Measurements from ENCODE around the gene PDXP. TPM values are rescaled to one million over a fixed set of nuclear protein-coding genes. Genes with fewer than 3 reads are reported as not detected.

The PDXP gene
- total and polyA plus RNA-seq, 10 donors: 9.3 to 26.6 (median 12.6) TPM

DNA sequence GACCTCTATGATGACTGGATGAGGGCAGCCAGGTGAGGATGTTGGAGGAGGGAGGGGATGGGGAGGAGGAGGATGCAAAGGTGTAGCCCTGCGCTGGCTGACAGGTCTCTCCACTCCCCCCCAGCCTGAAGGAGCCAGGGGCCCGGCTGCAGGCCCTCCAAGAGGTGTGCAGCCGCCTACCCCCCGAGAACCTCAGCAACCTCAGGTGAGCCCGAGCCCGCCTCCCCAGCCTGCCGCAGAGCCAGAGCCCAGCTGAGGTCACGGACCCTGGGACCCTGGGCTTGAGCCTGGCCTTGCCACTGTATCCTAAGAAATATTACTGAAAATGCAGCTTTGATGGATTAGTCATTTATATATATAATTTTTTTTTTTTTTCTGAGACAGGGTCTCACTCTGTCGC, 11.2 kb upstream of the PDXP start:
- DNase-seq: no peak
- H3K4me1 ChIP-seq: peaks cover 12 to 27% (median 15%) of the 10 kb centered on the region in 6 donors
- TF ChIP-seq POLR2A (IDR thresholded peaks at IDR 0.05): no peak
- TF ChIP-seq, protein P1, sequence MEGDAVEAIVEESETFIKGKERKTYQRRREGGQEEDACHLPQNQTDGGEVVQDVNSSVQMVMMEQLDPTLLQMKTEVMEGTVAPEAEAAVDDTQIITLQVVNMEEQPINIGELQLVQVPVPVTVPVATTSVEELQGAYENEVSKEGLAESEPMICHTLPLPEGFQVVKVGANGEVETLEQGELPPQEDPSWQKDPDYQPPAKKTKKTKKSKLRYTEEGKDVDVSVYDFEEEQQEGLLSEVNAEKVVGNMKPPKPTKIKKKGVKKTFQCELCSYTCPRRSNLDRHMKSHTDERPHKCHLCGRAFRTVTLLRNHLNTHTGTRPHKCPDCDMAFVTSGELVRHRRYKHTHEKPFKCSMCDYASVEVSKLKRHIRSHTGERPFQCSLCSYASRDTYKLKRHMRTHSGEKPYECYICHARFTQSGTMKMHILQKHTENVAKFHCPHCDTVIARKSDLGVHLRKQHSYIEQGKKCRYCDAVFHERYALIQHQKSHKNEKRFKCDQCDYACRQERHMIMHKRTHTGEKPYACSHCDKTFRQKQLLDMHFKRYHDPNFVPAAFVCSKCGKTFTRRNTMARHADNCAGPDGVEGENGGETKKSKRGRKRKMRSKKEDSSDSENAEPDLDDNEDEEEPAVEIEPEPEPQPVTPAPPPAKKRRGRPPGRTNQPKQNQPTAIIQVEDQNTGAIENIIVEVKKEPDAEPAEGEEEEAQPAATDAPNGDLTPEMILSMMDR (IDR thresholded peaks at IDR 0.05 in 8 of 11, conservative IDR thresholded peaks at IDR 0.05 in 3 of 11): no peak
- no peak for TF ChIP-seq POLR2AphosphoS5 (IDR thresholded peaks at IDR 0.05)
- intact Hi-C loops (cut with DNase I; ENCODE audit: low total_unique reads): no loop called here
- H3K4me3 ChIP-seq: no peak overlapping the region
- no peaks in the 10 kb centered on the region for H3K27me3 ChIP-seq (replicated peaks in 1 of 7)
- H3K27ac ChIP-seq: no peak overlapping the region
- 90 to 98% (median 97%) methylated on average over 8 to 9 of the region's 9 CpGs for WGBS, 5 donors
- H3K36me3 ChIP-seq: peaks cover 0 to 100% (median 94%) of the 10 kb centered on the region in 6 donors
- H3K9me3 ChIP-seq: no peaks in the 10 kb centered on the region

DNA sequence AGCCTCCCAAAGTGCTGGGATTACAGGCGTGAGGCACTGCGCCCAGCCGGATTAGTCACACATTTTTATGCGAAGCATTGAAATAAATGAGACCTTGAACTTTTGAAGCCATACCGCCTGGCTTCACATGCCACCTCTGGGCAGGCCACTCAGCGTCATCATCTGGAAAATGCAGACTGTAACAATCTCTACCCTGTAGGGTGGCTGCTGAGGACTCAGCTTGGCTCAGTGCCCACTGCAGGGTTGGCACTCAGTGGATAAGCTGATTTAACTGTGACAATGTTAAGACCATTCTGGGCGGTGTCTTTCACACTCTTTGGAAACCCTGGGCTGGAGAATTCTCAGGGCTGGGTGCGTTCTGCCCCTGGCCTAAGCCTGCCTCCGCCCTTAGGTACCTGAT, 10.6 kb upstream of the PDXP start:
- WGBS, 5 donors: 76 to 87% (median 86%) methylated on average over 8 to 9 of the region's 9 CpGs
- H3K4me1 ChIP-seq: peaks cover 8 to 21% (median 9%) of the 10 kb centered on the region in 6 donors
- TF ChIP-seq POLR2A (IDR thresholded peaks at IDR 0.05) (no peak), POLR2AphosphoS5 (IDR thresholded peaks at IDR 0.05) (no peak)
- TF ChIP-seq, protein P1 (IDR thresholded peaks at IDR 0.05 in 8 of 11, conservative IDR thresholded peaks at IDR 0.05 in 3 of 11): no peak
- no peak for DNase-seq
- H3K27ac ChIP-seq: no peak overlapping the region
- H3K27me3 ChIP-seq (replicated peaks in 1 of 7): no peaks in the 10 kb centered on the region
- peaks cover 0 to 100% (median 94%) of the 10 kb centered on the region in 6 donors for H3K36me3 ChIP-seq
- intact Hi-C loops (cut with DNase I; ENCODE audit: low total_unique reads): no loop called here
- H3K9me3 ChIP-seq: no peaks in the 10 kb centered on the region
- no peak overlapping the region for H3K4me3 ChIP-seq

DNA sequence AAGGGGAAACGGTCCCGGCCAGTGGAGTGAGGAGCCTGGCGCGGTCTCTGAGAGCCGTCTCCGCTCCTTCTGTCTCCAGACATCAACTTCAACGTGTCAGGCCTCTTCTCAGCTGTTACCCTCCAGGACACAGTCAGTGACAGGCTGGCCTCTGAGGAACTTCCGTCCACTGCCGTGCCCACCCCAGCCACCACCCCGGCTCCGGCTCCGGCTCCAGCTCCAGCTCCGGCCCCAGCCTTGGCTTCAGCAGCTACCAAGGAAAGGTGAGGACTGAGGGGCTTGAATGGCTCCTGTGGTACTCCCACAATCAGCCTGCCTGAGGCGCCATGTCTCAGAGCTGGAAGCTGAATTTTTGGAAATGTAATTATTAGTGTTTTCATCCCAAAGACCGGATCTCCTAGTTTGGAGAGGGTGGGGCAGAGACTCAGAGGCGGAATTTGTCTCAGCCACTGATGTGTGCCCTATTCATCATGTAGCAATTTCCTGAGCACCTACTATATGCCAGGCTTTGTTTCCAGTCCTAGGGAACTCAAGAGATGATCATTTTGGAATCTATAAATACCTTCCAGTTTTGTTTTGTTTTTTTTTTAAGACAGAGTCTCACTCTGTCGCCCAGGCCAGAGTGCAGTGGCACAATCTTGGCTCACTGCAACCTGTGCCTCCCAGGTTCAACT, 7.9 kb upstream of the PDXP start:
- 94 to 98% (median 95%) methylated on average over 16 to 17 of the region's 17 CpGs for WGBS, 5 donors
- no peak for DNase-seq
- Histone ChIP-seq H3K4me3 (no peak overlapping the region), H3K4me1 (no peaks in the 10 kb centered on the region), H3K36me3 (peaks cover 0 to 100% (median 91%) of the 10 kb centered on the region in 6 donors), H3K9me3 (no peaks in the 10 kb centered on the region), H3K27ac (no peak overlapping the region), H3K27me3 (replicated peaks in 1 of 7) (no peaks in the 10 kb centered on the region)
- TF ChIP-seq POLR2AphosphoS5 (IDR thresholded peaks at IDR 0.05) (peak in 1 of 3 donors; percentile 24), POLR2A (IDR thresholded peaks at IDR 0.05) (no peak)
- TF ChIP-seq, protein P1 (IDR thresholded peaks at IDR 0.05 in 8 of 11, conservative IDR thresholded peaks at IDR 0.05 in 3 of 11): no peak
- intact Hi-C loops (cut with DNase I; ENCODE audit: low total_unique reads): no loop called here

DNA sequence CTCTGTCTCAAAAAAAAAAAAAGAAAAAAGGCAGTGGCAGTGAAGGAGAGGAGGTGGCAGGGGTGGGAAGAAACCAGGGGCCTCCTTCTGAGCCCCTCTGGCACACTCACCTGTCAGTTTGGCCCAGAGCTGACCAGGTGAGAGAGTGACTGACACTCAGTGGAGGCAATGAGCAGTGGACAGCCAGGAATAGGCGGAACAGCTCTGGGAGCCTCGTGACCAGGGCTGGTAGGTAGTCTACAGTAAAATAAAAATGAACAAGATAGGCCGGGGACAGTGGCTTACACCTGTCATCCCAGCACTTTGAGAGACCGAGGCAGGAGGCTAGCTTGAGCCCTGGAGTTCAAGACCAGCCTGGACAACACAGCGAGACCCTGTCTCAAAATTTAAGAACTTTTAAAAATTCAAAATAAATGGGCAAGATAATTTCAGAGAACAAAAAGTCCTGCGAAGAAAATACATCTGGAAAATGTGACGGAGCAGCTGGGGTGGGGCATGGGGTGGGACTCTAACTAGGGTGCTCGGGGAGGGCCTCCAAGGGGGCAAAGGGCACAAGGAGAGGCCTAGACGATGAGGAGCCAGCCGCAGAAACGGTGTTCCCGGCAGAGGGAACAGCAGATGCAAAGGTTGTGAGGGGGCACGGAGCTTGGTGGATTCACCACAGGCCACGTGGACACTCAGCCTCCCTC, 3.8 kb upstream of the PDXP start:
- no peak for TF ChIP-seq POLR2AphosphoS5 (IDR thresholded peaks at IDR 0.05)
- TF ChIP-seq, protein P1 (IDR thresholded peaks at IDR 0.05 in 8 of 11, conservative IDR thresholded peaks at IDR 0.05 in 3 of 11): no peak
- no peak for TF ChIP-seq POLR2A (IDR thresholded peaks at IDR 0.05)
- WGBS, 5 donors: 82 to 95% (median 86%) methylated on average over 13 to 14 of the region's 14 CpGs
- no peak overlapping the region for H3K4me3 ChIP-seq
- no peaks in the 10 kb centered on the region for H3K9me3 ChIP-seq
- H3K27ac ChIP-seq: no peak overlapping the region
- no peaks in the 10 kb centered on the region for H3K27me3 ChIP-seq (replicated peaks in 1 of 7)
- peaks cover 0 to 62% (median 51%) of the 10 kb centered on the region in 6 donors for H3K36me3 ChIP-seq
- DNase-seq: no peak
- intact Hi-C loops (cut with DNase I; ENCODE audit: low total_unique reads): no loop called here
- peaks cover 8 to 17% (median 14%) of the 10 kb centered on the region in 6 donors for H3K4me1 ChIP-seq
